CD14-positive monocyte (primary cell): Measurements from ENCODE around the gene STAC3. TPM values are rescaled to one million over a fixed set of nuclear protein-coding genes. Genes with fewer than 3 reads are reported as not detected.

Source experiments
- DNase-seq, 3 donors: peaks; one replicate each; pipeline ENCODE4 v3.0.0-alpha.2; 2011 to 2022
- H2AFZ ChIP-seq: 2 replicates; pipeline ENCODE4 v1.6.0; 2012; ENCODE audit warnings: mild to moderate bottlenecking, low read depth, low read length, inconsistent platforms; ENCODE audit not compliant: insufficient read depth, poor library complexity, severe bottlenecking
- H3K27ac ChIP-seq, 2 donors: 1 replicate in 1 of 2; 2 replicates in 1 of 2; pipeline ENCODE4 v1.5.1; 2012 to 2013; ENCODE audit warnings: low read length in 2 of 2, control low read depth in 1 of 2, inconsistent platforms in 1 of 2, low read depth in 1 of 2, mild to moderate bottlenecking in 1 of 2
- H3K27me3 ChIP-seq, 2 donors: one replicate each; pipeline versions ENCODE4 v1.6.0 to v1.6.1; 2011 to 2013; ENCODE audit warnings: low read length in 2 of 2; ENCODE audit not compliant: control insufficient read depth in 2 of 2, insufficient read depth in 2 of 2
- H3K36me3 ChIP-seq, 2 donors: replicated peaks in 1 of 2; 1 replicate in 1 of 2; 2 replicates in 1 of 2; pipeline versions ENCODE4 v1.5.1 to v1.6.1; 2012 to 2013; ENCODE audit warnings: low read length in 2 of 2, control low read depth in 1 of 2, inconsistent platforms in 1 of 2, mild to moderate bottlenecking in 1 of 2; ENCODE audit not compliant: insufficient read depth in 2 of 2, control insufficient read depth in 1 of 2
- H3K4me1 ChIP-seq, 2 donors: 1 replicate in 1 of 2; 2 replicates in 1 of 2; pipeline versions ENCODE4 v1.5.1 to v1.6.1; 2012 to 2013; ENCODE audit warnings: low read length in 2 of 2, control low read depth in 1 of 2, inconsistent platforms in 1 of 2, mild to moderate bottlenecking in 1 of 2, moderate library complexity in 1 of 2; ENCODE audit not compliant: insufficient read depth in 2 of 2, control insufficient read depth in 1 of 2
- H3K4me2 ChIP-seq: replicated peaks from 2 replicates; pipeline ENCODE3; 2012; ENCODE audit warnings: low read length, moderate library complexity, mild to moderate bottlenecking; ENCODE audit not compliant: poor library complexity, severe bottlenecking; ENCODE audit errors: extremely low read depth
- H3K4me3 ChIP-seq, 3 experiments: fragments of 200-600 bp in 1 of 3; sonication (generic) in 1 of 3; replicated peaks in 1 of 3; 1 replicate in 2 of 3; 2 replicates in 1 of 3; pipeline ENCODE4 v1.5.1; 2011 to 2013; ENCODE audit warnings: low read length in 3 of 3, mild to moderate bottlenecking in 3 of 3, control low read depth in 2 of 3, low read depth in 2 of 3, inconsistent platforms in 1 of 3, moderate library complexity in 1 of 3
- H3K79me2 ChIP-seq: 2 replicates; pipeline ENCODE4 v1.6.0; 2012; ENCODE audit warnings: mild to moderate bottlenecking, control low read depth, inconsistent platforms, low read length, moderate library complexity; ENCODE audit not compliant: insufficient read depth
- H3K9ac ChIP-seq: 2 replicates; pipeline ENCODE4 v1.6.0; 2017; ENCODE audit warnings: low read length, mild to moderate bottlenecking; ENCODE audit not compliant: insufficient read depth, poor library complexity, severe bottlenecking
- H3K9me3 ChIP-seq, 2 donors: replicated peaks in 1 of 2; 1 replicate in 1 of 2; 2 replicates in 1 of 2; pipeline versions ENCODE4 v1.5.1 to v1.6.1; 2012 to 2013; ENCODE audit warnings: low read length in 2 of 2, control low read depth in 1 of 2; ENCODE audit not compliant: control insufficient read depth in 1 of 2, insufficient read depth in 1 of 2
- H4K20me1 ChIP-seq: 2 replicates; pipeline ENCODE4 v1.6.0; 2012; ENCODE audit warnings: mild to moderate bottlenecking, low read length, control low read depth, moderate library complexity; ENCODE audit not compliant: insufficient read depth
- H3K27ac Mint-ChIP-seq, 7 donors: one replicate each; pipeline ENCODE4 v1.8.0; 2020; ENCODE audit warnings: mild to moderate bottlenecking in 7 of 7, mixed read lengths in 7 of 7, moderate library complexity in 6 of 7, inconsistent platforms in 2 of 7
- H3K27me3 Mint-ChIP-seq, 3 donors: one replicate each; pipeline ENCODE4 v1.8.0; 2021 to 2022; ENCODE audit warnings: low read depth in 3 of 3, mild to moderate bottlenecking in 3 of 3, mixed read lengths in 3 of 3, moderate library complexity in 3 of 3, inconsistent platforms in 1 of 3
- H3K36me3 Mint-ChIP-seq, 2 donors: one replicate each; pipeline ENCODE4 v1.8.0; 2020; ENCODE audit warnings: mixed read lengths in 2 of 2, inconsistent platforms in 1 of 2, mild to moderate bottlenecking in 1 of 2
- H3K4me1 Mint-ChIP-seq: one replicate; pipeline ENCODE4 v1.8.0; 2020; ENCODE audit warnings: mild to moderate bottlenecking, mixed read lengths
- H3K4me3 Mint-ChIP-seq, 2 donors: one replicate each; pipeline ENCODE4 v1.8.0; 2020; ENCODE audit warnings: mild to moderate bottlenecking in 2 of 2, mixed read lengths in 2 of 2, moderate library complexity in 1 of 2
- H3K9me3 Mint-ChIP-seq, 7 donors: one replicate each; pipeline ENCODE4 v1.8.0; 2020 to 2022; ENCODE audit warnings: mixed read lengths in 7 of 7, mild to moderate bottlenecking in 6 of 7, moderate library complexity in 6 of 7, inconsistent platforms in 2 of 7
- CTCF ChIP-seq: fragments of 200-600 bp; IDR thresholded peaks from one replicate; pipeline ENCODE4 v1.8.0; 2022; ENCODE audit warnings: antibody characterized with exemption, mild to moderate bottlenecking
- WGBS: methylation state at CpG from one replicate; pipeline ENCODE4 v1.1.5; 2013; ENCODE audit warnings: missing lambda C conversion rate; ENCODE audit not compliant: insufficient coverage; 5-methylcytosine and 5-hydroxymethylcytosine counted together
- intact Hi-C, 2 donors: fragments of 100-400 bp; cut with micrococcal nuclease; formaldehyde crosslinking; loops; one replicate each; pipeline versions ENCODE4 v1.15.0 to v1.15.1; 2023
- polyA plus RNA-seq, 3 donors: library from polyadenylated mRNA; depleted of rRNA in 1 of 3; unstranded in 2 of 3; stranded (reverse) in 1 of 3; fragments of 300-500 nt in 2 of 3; fragments of >200 nt in 1 of 3; fragmentation: Illumina TruSeq in 2 of 3; gene quantifications; 1 replicate in 2 of 3; 2 replicates in 1 of 3; pipeline ENCODE4 v1.2.3, GENCODE V29; 2012 to 2021

STAC3 gene
- polyA plus RNA-seq, 3 donors, result 7.0 to 32.1 (median 9.1) TPM

- no peak overlapping the region for H2AFZ ChIP-seq
- no peak for TF ChIP-seq CTCF
- H4K20me1 ChIP-seq, result peaks cover 18% of the 10 kb centered on the region
- H3K79me2 ChIP-seq, result no peaks in the 10 kb centered on the region
- H3K27ac ChIP-seq, result no peak overlapping the region
- peaks cover 92 to 96% of the 10 kb centered on the region in 2 donors for H3K27me3 ChIP-seq
- DNase-seq, result no peak
- H3K4me1 Mint-ChIP-seq, result peaks cover 33% of the 10 kb centered on the region
- peaks cover 90 to 98% (median 93%) of the 10 kb centered on the region in 3 donors for H3K27me3 Mint-ChIP-seq
- H3K36me3 ChIP-seq, result no peaks in the 10 kb centered on the region
- peaks cover 0 to 53% of the 10 kb centered on the region in 2 donors for H3K9me3 ChIP-seq
- H3K9ac ChIP-seq, result no peak overlapping the region
- intact Hi-C loops, result no loop called here
- peaks cover 3 to 24% of the 10 kb centered on the region in 2 donors for H3K36me3 Mint-ChIP-seq
- no peak overlapping the region for H3K4me2 ChIP-seq
- no peak overlapping the region for H3K27ac Mint-ChIP-seq
- peaks cover 14 to 23% of the 10 kb centered on the region in 2 donors for H3K4me1 ChIP-seq
- 37% methylated on average over 11 of the region's 14 CpGs for WGBS
- no peak overlapping the region for H3K4me3 ChIP-seq
- H3K9me3 Mint-ChIP-seq, result peaks cover 0 to 32% (median 19%) of the 10 kb centered on the region in 7 donors
- peak overlapping the region in 1 of 2 donors; percentile 80 for H3K4me3 Mint-ChIP-seq
Observed at GRCh38 chr12:57219205-57219992, 31.6 kb downstream of the STAC3 start.

GRCh38 chr12:57218030-57218853 is 32.7 kb downstream of the STAC3 start:
- Mint-ChIP-seq H3K4me1 (peaks cover 40% of the 10 kb centered on the region), H3K27me3 (peaks cover 89 to 98% (median 93%) of the 10 kb centered on the region in 3 donors), H3K9me3 (peaks cover 0 to 27% (median 15%) of the 10 kb centered on the region in 7 donors), H3K27ac (no peak overlapping the region), H3K36me3 (peaks cover 6 to 29% of the 10 kb centered on the region in 2 donors), H3K4me3 (peak overlapping the region in 1 of 2 donors; percentile 74)
- Histone ChIP-seq H3K79me2 (no peaks in the 10 kb centered on the region), H2AFZ (no peak overlapping the region), H3K9me3 (peaks cover 0 to 47% of the 10 kb centered on the region in 2 donors), H3K36me3 (peaks cover 0 to 3% of the 10 kb centered on the region in 2 donors), H3K27me3 (peaks cover 85 to 96% of the 10 kb centered on the region in 2 donors), H3K9ac (no peak overlapping the region), H4K20me1 (peaks cover 30% of the 10 kb centered on the region), H3K4me2 (no peak overlapping the region), H3K4me1 (peaks cover 24 to 34% of the 10 kb centered on the region in 2 donors), H3K4me3 (no peak overlapping the region), H3K27ac (no peak overlapping the region)
- intact Hi-C loops, result no loop called here
- no peak for TF ChIP-seq CTCF
- no peak for DNase-seq
- 72% methylated on average over 4 of the region's 5 CpGs for WGBS
